Suppressor macrophage treated with lipopolysaccharide for 1 hour (primary cell): ENCODE measurements around the gene GALNT9.
"Not testable (repeated sequence)": the region's sequence is repeated elsewhere in the genome, so short reads cannot be mapped to it uniquely, and the experiment has no call there.

ENCODE experiments used
- DNase-seq, 3 donors: peaks; one replicate each; pipeline ENCODE4 v3.0.0-alpha.2; 2020 to 2022

The GALNT9 gene

GRCh38 chr12:132248453-132249167 lies 80.8 kb downstream of the GALNT9 start:
- DNase-seq = peak; percentile 26 to 33 (median 28)

GRCh38 chr12:132247718-132248452 lies 81.5 kb downstream of the GALNT9 start:
- DNase-seq = no peak

GRCh38 chr12:132246997-132247717 lies 82.2 kb downstream of the GALNT9 start:
- no peak for DNase-seq

DNA sequence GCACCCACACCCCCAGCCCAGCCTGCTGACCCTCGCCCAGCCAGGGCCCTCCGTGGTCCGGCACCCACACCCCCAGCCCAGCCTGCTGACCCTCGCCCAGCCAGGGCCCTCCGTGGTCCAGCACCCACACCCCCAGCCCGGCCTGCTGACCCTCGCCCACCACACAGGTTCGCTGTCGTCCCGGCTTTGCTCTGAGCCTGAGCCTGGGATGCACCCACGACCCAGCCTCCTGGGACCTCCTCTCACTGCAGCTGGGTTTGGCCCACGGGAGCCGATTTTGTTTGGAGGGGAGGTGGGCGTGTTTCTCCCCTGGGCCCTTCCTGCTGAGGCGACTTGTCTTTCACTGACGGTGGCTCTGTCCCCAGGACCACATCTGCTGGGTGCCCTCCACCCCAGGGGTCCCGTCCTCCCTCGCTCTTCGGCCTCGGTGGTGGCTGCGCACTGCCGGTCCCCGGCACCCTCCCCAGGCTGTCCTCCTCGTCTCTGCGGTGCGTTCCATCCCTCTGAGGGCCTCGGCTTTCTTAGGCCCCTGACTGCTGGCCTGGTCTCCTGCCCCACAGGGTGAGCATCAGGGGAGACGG lies 83.8 kb downstream of the GALNT9 start:
- no peak for DNase-seq

- DNase-seq = no peak
Measured at GRCh38 chr12:132244724-132245295, 84.6 kb downstream of the GALNT9 start.

DNA sequence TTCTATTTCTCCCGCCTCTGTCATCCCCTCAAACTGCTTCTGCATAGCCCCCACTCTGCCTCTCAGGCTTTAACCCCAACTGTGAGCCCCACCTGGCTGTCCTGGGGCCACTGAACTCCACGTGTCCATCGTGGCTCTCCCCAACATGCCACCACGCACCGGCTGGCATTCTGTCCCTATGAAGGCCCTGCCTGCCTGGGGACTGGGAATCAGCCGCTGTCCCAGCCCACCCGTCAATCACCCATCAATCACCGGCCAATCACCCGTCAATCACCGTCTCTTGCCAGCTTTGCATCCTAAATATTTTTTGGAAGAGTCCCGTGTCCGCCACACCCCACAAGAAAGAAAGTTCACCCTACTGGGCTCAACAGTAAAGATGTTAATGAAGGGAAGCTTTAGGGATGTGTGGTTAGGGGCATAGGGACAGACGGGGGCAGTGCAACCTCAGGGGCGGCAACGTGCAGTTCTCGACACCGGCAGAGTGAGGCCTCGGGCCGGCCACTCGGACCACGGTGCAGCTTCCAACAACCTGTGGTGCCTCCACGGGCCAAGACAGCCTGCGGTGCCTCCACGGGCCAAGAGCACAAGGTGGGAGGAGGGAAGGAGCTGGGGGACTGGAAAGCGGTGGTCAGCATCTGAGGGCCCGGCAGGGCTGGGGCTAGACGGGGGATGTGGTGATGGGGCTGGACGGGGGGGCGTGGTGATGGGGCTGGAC lies 85.6 kb downstream of the GALNT9 start:
- DNase-seq = no peak

DNA sequence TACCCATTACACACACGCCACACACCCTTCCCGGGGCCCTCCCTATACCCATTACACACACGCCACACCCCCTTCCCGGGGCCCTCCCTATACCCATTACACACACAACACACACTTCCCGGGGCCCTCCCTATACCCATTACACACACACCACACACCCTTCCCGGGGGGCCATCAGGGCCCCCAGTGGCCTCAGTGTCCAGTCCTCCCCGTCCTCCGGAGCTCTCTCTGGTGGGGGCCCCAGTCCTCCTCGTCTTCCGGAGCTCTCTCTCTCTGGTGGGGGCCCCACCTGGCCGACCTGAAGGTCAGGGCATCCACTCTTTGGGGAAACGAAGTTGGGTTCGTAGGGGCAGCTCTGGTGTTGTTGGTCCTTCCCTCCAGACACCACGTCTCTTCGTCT lies 86.2 kb downstream of the GALNT9 start:
- DNase-seq = not testable (repeated sequence)

DNA sequence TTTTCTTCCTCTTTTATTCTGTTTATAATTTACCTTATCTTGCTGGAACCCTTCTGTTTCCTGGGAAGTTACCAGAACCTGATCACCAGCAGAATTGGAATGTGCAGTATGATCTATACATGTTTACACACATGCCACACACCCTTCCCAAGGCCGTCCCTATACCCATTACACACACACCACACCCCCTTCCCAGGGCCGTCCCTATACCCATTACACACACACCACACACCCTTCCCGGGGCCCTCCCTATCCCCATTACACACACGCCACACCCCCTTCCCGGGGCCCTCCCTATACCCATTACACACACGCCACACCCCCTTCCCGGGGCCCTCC lies 88.8 kb downstream of the GALNT9 start:
- not testable (repeated sequence) for DNase-seq

DNA sequence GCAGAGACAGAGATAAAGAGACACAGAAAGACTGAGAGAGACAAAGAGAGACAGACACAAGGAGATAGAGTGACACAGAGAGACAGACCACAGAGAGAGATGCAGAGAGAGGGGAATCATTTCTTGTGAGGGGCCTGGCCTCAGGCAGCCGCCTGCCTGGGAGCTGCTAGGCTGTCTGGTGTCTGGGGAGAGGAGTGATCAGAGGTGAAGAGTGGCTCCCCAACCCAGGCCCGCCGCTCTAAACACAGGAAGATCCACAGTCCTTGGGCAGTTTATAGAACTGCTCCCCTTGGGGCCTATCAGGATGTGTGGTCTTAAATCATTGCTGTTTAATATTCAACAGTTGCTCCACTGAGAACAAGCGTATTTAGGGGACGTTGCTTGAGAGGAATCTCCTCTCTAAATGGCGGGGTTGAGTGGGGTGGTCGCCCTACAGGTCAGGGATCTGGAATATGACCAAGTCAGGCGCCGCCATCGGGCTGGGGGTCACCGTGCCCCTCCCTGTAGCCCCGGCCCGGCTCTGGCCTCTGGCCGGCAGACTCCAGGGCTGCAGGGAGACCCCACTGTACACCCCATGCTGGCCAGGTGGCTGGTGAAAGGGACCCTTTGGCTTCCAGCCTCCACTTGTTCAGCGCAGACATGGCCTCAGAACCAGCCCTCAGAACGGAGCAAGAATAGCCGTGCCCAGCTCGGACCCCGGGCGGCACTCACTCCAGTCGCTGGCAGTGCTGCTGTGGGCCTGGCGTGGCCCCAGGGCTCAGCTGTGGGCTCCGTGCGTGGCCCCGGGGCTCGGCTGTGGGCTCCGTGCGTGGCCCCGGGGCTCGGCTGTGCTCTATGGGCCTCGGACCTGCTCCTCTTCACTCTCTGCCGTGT lies 89.4 kb downstream of the GALNT9 start:
- DNase-seq = no peak

- no peak for DNase-seq
Measured at GRCh38 chr12:132239392-132239791, 90.0 kb downstream of the GALNT9 start.

GRCh38 chr12:132238884-132239283 lies 90.5 kb downstream of the GALNT9 start:
- no peak for DNase-seq

GRCh38 chr12:132238488-132238854 lies 90.9 kb downstream of the GALNT9 start:
- no peak for DNase-seq

DNA sequence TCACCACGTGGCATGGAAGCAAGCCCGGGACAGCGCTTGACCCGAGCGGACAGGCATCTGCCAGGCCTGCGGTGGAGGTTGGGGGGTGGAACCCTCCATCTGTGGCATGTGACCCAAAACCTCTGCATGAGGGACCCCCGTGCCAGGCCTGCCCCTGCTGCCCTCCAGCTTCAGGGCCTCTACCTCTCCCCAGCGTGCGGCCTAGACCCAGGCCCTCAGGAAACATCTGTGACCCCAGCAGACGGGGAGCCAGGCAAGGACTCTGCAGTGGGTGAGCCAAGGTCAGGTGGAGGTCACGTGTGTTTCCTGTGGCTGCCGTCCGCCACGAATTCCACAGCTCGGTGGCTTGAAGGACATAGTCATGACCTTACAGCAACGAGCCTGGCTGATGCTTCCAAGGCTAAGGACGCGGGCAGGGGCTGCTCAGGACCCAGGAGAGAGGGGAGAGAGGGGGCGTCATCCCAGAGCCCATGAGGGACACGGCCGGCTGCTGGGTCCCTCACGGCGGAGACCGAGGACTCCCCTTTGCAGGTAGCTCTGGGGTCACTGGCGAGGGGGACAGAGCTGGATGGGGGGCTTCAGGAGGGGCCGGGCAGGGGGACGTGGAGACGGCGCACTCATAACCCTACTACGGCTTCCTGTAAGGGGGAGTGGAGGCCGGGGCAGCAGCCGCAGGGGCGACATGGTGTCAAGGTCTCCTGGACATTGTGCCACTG lies 91.5 kb downstream of the GALNT9 start:
- DNase-seq = no peak

GRCh38 chr12:132236930-132237771 lies 92.2 kb downstream of the GALNT9 start:
- DNase-seq = no peak

- DNase-seq = no peak
Measured at GRCh38 chr12:132236129-132236929, 93.1 kb downstream of the GALNT9 start.

- no peak for DNase-seq
Measured at GRCh38 chr12:132235116-132235820, 94.1 kb downstream of the GALNT9 start.

DNA sequence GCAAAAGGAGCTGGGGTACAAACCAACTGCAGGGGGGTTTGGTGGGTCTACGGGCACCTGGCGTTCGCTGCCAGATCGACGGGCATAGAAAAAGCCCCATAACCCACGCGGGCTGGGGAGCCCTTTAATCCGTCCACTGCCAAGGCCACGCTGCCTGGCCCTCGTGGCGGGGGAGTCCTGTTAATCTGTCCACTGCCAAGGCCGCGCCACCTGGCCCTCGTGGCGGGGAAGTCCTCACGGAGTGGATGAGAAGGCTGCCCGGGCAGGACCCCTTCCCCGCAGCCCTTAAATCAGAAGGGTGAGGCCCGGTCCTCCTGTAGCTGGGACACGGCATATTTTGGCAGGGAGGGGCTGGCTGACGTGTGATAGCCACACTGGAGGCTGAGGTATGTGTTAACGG lies 99.0 kb downstream of the GALNT9 start:
- no peak for DNase-seq

- DNase-seq = no peak
Measured at GRCh38 chr12:132229926-132230325, 99.5 kb downstream of the GALNT9 start.
